HepG2 (cell line): ENCODE results near the gene EPHX1. TPM values are rescaled to one million over a fixed set of nuclear protein-coding genes. Genes with fewer than 3 reads are reported as not detected.

Source experiments
- AKAP8 ChIP-seq: sonication (generic); formaldehyde crosslinking; IDR thresholded peaks from 2 replicates; pipeline ENCODE4 v1.5.1; 2020; ENCODE audit warnings: mild to moderate bottlenecking, missing genetic modification reagents
- ATF1 ChIP-seq: IDR thresholded peaks from 2 replicates; pipeline ENCODE4 v1.6.1; 2016; ENCODE audit warnings: mild to moderate bottlenecking, control low read depth
- BCL6 ChIP-seq: IDR thresholded peaks from 2 replicates; pipeline ENCODE4 v1.6.1; 2016; ENCODE audit warnings: missing genetic modification reagents, missing compliant biosample characterization
- CHD2 ChIP-seq: IDR thresholded peaks from 2 replicates; pipeline ENCODE4 v1.6.1; 2011; ENCODE audit warnings: low read depth, low read length, improper control_type of control experiment
- CREM ChIP-seq, 2 experiments: sonication (generic) in 1 of 2; formaldehyde crosslinking in 1 of 2; IDR thresholded peaks; 2 replicates each; pipeline versions ENCODE4 v1.4.0 to v1.6.1; 2016 to 2020; ENCODE audit warnings: antibody characterized with exemption in 1 of 2, mild to moderate bottlenecking in 1 of 2, missing genetic modification reagents in 1 of 2
- DBP ChIP-seq: sonication (generic); formaldehyde crosslinking; IDR thresholded peaks from 2 replicates; pipeline ENCODE4 v1.4.0; 2020; ENCODE audit warnings: missing genetic modification reagents; ENCODE audit errors: not compliant biosample characterization
- GPN1 ChIP-seq: sonication (generic); formaldehyde crosslinking; IDR thresholded peaks from 2 replicates; pipeline ENCODE4 v1.5.1; 2020; ENCODE audit warnings: missing genetic modification reagents, borderline replicate concordance
- HMG20B ChIP-seq: conservative IDR thresholded peaks from 2 replicates; pipeline ENCODE4 v1.6.1; 2016; ENCODE audit warnings: missing genetic modification reagents, missing compliant biosample characterization
- HOXA7 ChIP-seq: sonication (generic); formaldehyde crosslinking; IDR thresholded peaks from 2 replicates; pipeline ENCODE4 v1.8.1; 2022; ENCODE audit warnings: mild to moderate bottlenecking, missing genetic modification reagents, moderate library complexity
- KDM3A ChIP-seq: IDR thresholded peaks from 2 replicates; pipeline ENCODE4 v1.6.1; 2018; ENCODE audit warnings: low read depth, missing compliant biosample characterization
- LCORL ChIP-seq, 2 experiments: fragments of 450-650 bp in 1 of 2; sonication (generic) in 1 of 2; formaldehyde crosslinking in 1 of 2; IDR thresholded peaks; 2 replicates each; pipeline versions ENCODE4 v1.5.0 to v1.6.1; 2017 to 2020; ENCODE audit warnings: antibody characterized with exemption in 1 of 2, missing genetic modification reagents in 1 of 2
- ZBTB20 ChIP-seq: sonication (generic); formaldehyde crosslinking; IDR thresholded peaks from 2 replicates; pipeline ENCODE4 v1.8.1; 2023; ENCODE audit warnings: missing genetic modification reagents, low read depth, mild to moderate bottlenecking, borderline replicate concordance
- ZBTB21 ChIP-seq: sonication (generic); formaldehyde crosslinking; IDR thresholded peaks from 2 replicates; pipeline ENCODE4 v1.4.0; 2020; ENCODE audit warnings: missing genetic modification reagents
- ZEB1 ChIP-seq: IDR thresholded peaks from 2 replicates; pipeline ENCODE4 v1.6.1; 2012; ENCODE audit warnings: mild to moderate bottlenecking, low read depth, inconsistent platforms; ENCODE audit not compliant: insufficient replicate concordance
- ZGPAT ChIP-seq: IDR thresholded peaks from 2 replicates; pipeline ENCODE4 v1.6.1; 2016; ENCODE audit warnings: mild to moderate bottlenecking
- ZNF225 ChIP-seq: sonication (generic); formaldehyde crosslinking; IDR thresholded peaks from 2 replicates; pipeline ENCODE4 v1.4.0; 2020; ENCODE audit warnings: mild to moderate bottlenecking, missing genetic modification reagents
- ZNF609 ChIP-seq: sonication (generic); formaldehyde crosslinking; IDR thresholded peaks from 2 replicates; pipeline ENCODE4 v1.4.0; 2020; ENCODE audit warnings: mild to moderate bottlenecking, missing genetic modification reagents, borderline replicate concordance
- ZNF674 ChIP-seq: sonication (generic); formaldehyde crosslinking; IDR thresholded peaks from 2 replicates; pipeline ENCODE4 v1.5.0; 2020; ENCODE audit warnings: low read depth, mild to moderate bottlenecking, missing genetic modification reagents
- ZNF720 ChIP-seq: sonication (generic); formaldehyde crosslinking; IDR thresholded peaks from 2 replicates; pipeline ENCODE4 v1.4.0; 2020; ENCODE audit warnings: missing genetic modification reagents
- ZNF761 ChIP-seq: sonication (generic); formaldehyde crosslinking; conservative IDR thresholded peaks from 2 replicates; pipeline ENCODE4 v1.4.0; 2020; ENCODE audit warnings: mild to moderate bottlenecking, missing genetic modification reagents
- ZNF782 ChIP-seq: sonication (generic); formaldehyde crosslinking; IDR thresholded peaks from 2 replicates; pipeline ENCODE4 v1.4.0; 2020; ENCODE audit warnings: missing genetic modification reagents, mild to moderate bottlenecking, borderline replicate concordance
- polyA plus RNA-seq, 8 experiments: library from polyadenylated mRNA; depleted of rRNA in 3 of 8; stranded (reverse) in 7 of 8; unstranded in 1 of 8; fragments of >200 nt; fragmentation: Illumina TruSeq in 4 of 8; extraction: Trizol in 4 of 8; gene quantifications; 2 replicates each; pipeline versions ENCODE4 v1.2.1 to v1.2.3, GENCODE V29; 2011 to 2016; ENCODE audit warnings: low read depth in 4 of 8, missing spikeins in 1 of 8, mixed read lengths in 1 of 8; ENCODE audit not compliant: insufficient read depth in 1 of 8
- total RNA-seq, 5 experiments: library from RNA; depleted of rRNA; stranded (reverse); fragments of >200 nt; fragmentation: Illumina TruSeq; extraction: Trizol; gene quantifications; 2 replicates each; pipeline ENCODE4 v1.2.3, GENCODE V29; 2016; ENCODE audit warnings: low read depth in 1 of 5

The EPHX1 gene
- total and polyA plus RNA-seq, 2 of the 13 experiments (the other 11 are each of a cell fraction or from before 2014, with no cell fraction given) = 27.7 to 36.5 TPM

GRCh38 chr1:225767634-225768540 lies 42.0 kb upstream of the EPHX1 start (continued):
- peak; percentile 37; the same call in 1 of the 2 replicates for TF ChIP-seq ZGPAT
- TF ChIP-seq DBP (CRISPR knock-in tag) = no peak
- peak; percentile 48 for TF ChIP-seq ZEB1
- no peak for TF ChIP-seq LCORL (IDR thresholded peaks at IDR 0.05)
- peak; percentile 60 for TF ChIP-seq LCORL (CRISPR knock-in tag; IDR thresholded peaks at IDR 0.05)
- TF ChIP-seq AKAP8 (CRISPR knock-in tag) = no peak
- no peak for TF ChIP-seq CHD2
- TF ChIP-seq GPN1 (CRISPR knock-in tag) = no peak
- TF ChIP-seq ZBTB21 (CRISPR knock-in tag) = 0 out of 2 replicates have a peak, but pooled peaks have one; percentile 13
- no peak for TF ChIP-seq KDM3A (CRISPR knock-in tag)
- TF ChIP-seq ATF1 (CRISPR knock-in tag) = no peak
- peak; percentile 28; the same call in 1 of the 2 replicates for TF ChIP-seq ZNF609 (CRISPR knock-in tag)
- no peak for TF ChIP-seq ZBTB20 (CRISPR knock-in tag)
- peak; percentile 60; the same call in 1 of the 2 replicates for TF ChIP-seq CREM (IDR thresholded peaks at IDR 0.05)
- no peak for TF ChIP-seq CREM (CRISPR knock-in tag; IDR thresholded peaks at IDR 0.05)
- peak; percentile 37 for TF ChIP-seq ZNF761 (CRISPR knock-in tag)
- TF ChIP-seq HMG20B (CRISPR knock-in tag) = no peak; the same call in 1 of the 2 replicates
- TF ChIP-seq ZNF674 = no peak
- TF ChIP-seq ZNF225 (CRISPR knock-in tag) = no peak
- peak; percentile 46 for TF ChIP-seq BCL6
- TF ChIP-seq ZNF782 (CRISPR knock-in tag) = no peak
- TF ChIP-seq HOXA7 = no peak
- no peak for TF ChIP-seq ZNF720 (CRISPR knock-in tag)
